HG03060 (cell line): Measurements from ENCODE around the gene TMBIM1.

Experiments
- ATAC-seq: cut with Tn5 transposase; IDR thresholded peaks from one replicate; pipeline ENCODE4 v1.9.1; 2021; ENCODE audit warnings: low read depth, moderate number of reproducible peaks; ENCODE audit not compliant: unreplicated experiment

Gene TMBIM1

GRCh38 chr2:218260742-218261422 lies 31.4 kb downstream of the TMBIM1 start, which contains the start of gene GPBAR1:
Gene GPBAR1, plus strand, starts transcription at chr2:218261015. Its CDS starts 1,710 bp downstream, at chr2:218262725.
- ATAC-seq = no peak

DNA sequence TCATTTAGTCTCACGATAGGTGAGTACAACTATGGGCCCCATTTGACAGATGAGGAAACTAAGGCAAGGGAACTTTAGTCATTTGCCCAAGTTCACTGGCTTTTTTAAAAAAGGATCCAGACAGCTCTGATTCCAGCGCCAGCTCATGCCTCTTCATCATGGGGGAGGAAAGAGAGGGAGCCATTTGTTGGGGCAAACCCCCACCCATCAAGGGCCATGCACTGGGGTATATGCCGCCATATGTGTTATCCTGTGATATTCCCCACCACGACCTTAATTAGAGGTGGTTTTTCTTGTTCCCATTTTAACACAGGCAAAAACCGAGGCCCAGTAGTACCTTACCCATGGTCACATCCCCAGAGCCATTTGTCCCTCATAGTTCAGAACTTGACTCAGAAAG lies 32.1 kb downstream of the TMBIM1 start:
- no peak for ATAC-seq

- ATAC-seq = no peak
These were observed 33.0 kb downstream of the TMBIM1 start for GRCh38 chr2:218259099-218259961.

DNA sequence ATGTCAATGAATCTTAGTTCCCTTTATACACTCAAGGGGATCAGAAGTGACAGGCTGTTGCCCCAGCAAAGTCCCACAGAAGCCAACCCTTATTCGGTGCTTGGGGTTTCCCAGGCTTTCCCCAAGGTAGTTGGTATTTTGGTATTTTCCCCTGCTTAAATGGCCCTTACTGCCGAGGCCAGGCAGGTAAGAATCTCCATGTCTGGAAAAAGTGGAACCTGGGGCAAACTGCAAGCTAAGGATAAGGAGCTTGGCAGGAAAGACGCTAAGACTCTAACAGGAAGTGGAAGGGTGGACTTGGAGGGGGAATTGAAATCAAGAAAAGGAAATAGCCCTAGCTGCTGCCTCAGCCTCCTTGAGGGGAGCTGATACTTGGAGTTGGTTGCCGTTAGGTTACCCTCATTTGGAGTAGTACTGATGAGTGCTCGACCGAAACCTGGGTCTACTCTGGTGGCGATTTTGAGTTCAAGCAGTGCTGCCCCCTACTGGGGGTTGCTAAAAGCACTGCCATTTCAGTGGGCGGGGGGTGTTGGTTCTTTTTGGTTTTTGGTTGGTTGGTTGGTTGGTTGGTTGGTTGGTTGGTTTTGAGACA lies 34.8 kb downstream of the TMBIM1 start:
- no peak for ATAC-seq

GRCh38 chr2:218256612-218257350 lies 35.5 kb downstream of the TMBIM1 start:
- ATAC-seq = no peak

GRCh38 chr2:218255446-218255845 lies 36.9 kb downstream of the TMBIM1 start:
- no peak for ATAC-seq

DNA sequence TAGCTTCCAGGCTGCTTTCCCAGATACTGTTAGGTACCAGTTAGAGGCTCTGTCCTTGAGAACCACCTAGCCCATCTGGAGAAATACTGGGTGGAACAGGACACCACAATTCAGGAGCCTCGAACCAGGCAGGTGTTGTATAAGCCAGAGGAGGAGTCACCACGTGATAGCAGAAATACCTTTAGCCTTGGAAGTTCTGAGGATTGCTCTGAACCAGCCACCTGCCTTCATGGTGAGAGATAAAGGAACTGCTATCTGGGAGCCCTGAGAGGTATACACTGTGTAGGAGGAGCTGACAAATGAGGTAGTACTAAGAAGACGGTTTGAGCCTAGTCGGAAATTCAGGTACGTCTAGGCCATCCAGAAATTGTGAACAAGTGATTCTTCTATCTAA lies 39.1 kb downstream of the TMBIM1 start:
- no peak for ATAC-seq

DNA sequence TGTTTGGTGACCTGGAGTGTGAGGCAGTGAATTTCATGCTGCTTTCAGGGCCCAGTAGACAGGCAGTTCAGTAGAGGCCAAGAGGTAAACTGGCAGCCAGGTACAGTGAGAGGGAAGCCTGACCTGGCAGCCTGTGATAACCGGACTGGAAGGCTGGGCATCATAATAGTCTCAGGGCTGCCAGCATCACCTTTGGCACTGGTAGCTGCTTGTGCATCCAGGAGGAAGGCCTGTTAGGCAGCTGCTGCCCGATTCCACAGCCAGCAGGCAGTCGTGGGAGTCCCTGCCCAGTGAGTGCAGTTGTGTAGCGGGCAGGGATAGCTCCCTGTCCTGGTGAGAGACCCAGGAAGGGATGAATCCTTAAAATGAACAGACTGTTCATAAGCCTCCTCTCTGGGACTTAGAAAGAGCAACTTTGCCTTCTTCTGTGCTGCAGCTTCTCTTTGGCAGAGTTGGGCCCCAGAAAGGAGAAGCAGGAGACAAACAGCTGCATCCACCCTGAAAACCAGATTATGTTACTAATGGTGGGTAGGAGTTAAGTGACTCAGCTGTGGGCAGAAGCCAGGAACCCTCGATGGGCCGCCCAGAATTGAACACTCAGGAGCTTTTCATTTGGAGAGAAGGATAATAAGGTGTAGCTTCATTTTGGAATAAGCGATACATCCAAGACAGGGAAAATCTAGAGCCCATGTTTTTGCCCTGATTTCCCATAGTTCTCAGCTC lies 39.6 kb downstream of the TMBIM1 start:
- no peak for ATAC-seq

GRCh38 chr2:218249691-218250090 lies 42.6 kb downstream of the TMBIM1 start:
- ATAC-seq = no peak

- ATAC-seq = no peak
These were observed 47.1 kb downstream of the TMBIM1 start for GRCh38 chr2:218245214-218245613.

DNA sequence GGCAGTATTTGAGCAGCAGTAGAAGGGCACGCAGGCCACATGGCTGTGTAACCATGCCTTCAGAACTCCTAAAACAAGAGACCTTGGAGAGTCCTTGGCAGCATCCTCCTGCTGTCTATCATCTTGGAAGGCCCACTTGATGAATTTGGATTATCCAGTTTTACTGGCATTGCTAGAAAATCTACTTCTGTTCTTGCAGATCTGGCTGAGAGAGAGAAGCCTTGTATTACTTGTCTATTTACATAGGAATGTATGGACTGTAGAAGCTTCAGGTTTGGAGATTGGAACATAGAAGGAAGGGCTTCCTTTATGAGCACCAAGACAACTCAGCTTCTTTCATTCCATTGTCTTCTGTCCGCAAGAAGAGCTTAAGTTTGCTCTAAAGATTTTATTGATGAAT lies 47.6 kb downstream of the TMBIM1 start:
- no peak for ATAC-seq

DNA sequence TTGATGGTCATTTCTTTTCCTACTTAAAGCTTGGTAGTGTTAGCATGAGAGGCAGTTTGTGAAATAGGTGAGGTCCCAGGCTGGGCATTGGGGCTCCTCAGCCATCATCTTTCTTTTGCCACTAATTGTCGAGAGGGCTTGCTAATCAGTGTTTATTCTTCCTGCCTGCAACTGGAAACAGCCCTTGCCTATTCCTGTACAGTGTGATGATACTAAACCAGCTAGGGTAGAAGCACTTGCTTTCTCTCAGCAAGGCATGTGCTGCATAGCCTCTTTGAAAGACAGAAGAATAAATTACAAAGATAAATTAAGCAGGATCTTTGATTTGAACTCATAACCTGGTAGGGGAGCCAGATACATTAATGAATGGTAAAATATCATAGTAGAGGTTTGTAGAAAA lies 48.1 kb downstream of the TMBIM1 start:
- ATAC-seq = no peak

- ATAC-seq = no peak
These were observed 53.4 kb downstream of the TMBIM1 start for GRCh38 chr2:218238887-218239286.

DNA sequence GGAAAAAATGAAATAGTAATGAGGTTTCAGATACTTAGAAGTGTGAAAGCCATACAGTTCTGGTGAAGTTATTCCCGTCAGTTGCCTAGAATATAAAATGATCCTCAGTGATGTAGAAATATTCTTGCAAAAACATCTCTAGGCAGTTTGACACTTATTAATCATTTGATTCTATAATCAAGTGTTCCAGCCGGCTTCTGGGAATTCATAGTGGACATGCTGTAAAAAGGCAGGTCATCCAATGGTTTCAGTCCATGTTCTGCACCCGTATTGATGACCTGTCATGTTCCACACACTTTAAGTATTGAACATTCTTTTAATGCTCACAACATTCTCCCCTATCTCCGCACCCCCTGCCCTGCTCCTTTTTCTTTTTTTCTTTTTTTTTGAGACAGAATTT lies 55.5 kb downstream of the TMBIM1 start:
- ATAC-seq = no peak

DNA sequence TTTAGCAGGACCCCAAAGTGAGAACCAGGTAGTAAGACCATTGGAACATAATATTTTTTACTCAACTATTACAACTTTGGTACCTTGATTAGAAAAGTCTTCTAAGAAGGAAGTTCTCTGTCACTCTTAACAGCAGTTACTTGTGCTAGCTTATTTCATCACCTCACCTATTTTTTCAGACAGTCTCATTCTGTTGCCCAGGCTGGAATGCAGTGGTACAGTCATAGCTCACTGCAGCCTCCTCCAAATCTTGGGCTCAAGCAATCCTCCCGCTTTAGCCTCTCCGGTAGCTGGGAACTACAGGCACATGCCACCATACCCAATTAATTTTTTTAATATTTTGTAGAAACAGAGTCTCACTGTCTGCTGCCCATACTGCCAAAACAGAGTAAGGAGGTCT lies 57.3 kb downstream of the TMBIM1 start:
- ATAC-seq = no peak

DNA sequence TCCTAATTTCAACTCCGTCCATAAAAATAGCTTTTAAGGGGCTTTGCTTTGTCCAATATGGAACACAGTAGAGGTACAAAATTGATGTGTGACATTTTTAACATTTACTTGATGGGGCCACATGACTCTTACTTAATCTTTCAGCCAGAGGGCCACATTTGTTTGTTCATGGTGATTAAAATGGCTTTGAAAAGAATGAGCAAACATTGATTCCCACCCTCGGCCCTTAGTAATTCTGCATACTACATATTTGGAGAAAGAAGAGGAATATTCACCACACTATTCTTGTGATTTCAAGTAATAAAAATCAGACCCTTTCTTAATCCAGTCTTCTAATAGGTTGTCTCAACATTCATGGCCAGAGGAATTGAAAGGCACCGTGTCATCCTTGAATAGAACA lies 57.8 kb downstream of the TMBIM1 start:
- no peak for ATAC-seq

DNA sequence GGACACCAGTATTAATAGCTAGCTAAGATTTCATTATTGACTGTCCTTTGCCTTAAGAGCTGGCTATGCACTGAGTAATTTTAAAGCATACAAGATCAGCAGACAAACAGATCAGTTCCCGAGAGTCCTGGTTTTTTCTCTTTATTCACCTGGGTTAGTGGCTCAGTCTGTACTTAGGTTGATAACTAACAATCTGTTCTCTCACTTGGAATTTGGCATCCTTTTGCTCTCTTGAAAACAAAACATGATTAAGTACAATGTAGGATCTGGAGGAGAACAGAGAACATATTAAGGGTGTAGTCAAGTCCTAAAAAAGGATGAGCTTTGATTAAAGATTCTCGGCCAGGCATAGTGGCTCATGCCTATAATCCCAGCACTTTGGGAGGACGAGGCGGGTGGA lies 58.8 kb downstream of the TMBIM1 start:
- no peak for ATAC-seq

- peak; percentile 36 for ATAC-seq
These were observed 61.4 kb downstream of the TMBIM1 start for GRCh38 chr2:218230882-218231281.

GRCh38 chr2:218229851-218230250 lies 62.5 kb downstream of the TMBIM1 start:
- no peak for ATAC-seq

DNA sequence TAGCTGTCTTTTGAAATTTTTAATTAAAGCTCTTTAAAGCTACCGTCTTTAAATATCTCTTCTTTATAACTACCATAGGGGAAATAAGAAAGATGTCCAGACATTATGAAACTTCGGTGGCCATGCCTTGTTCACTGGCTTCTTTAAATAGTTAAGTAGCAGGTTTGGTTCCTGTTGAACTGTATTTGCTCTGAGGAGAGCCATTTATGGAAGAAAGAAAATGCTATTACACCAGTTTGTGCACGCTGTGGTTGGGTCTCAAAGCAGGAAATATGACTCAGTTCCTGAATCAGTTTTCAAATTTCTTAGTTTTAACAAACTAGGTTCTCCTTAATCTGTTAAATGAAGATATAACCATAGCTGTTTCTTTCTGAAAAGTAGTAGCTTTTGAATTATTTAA lies 63.1 kb downstream of the TMBIM1 start:
- ATAC-seq = peak; percentile 85
